Measurements from ENCODE around the gene IL34.
"Not testable (repeated sequence)": the region's sequence is repeated elsewhere in the genome, so short reads cannot be mapped to it uniquely, and the experiment has no call there.

IL34 gene

GRCh38 chr16:70646260-70647241 lies at the start of gene IL34:
Gene IL34, plus strand, starts transcription at chr16:70646559. Its CDS starts 389 bp downstream, at chr16:70646948.
- DNase-seq (ENCODE audit: low read depth): no peak

GRCh38 chr16:70597135-70597835 lies 49.1 kb upstream of the IL34 start:
- DNase-seq (ENCODE audit: low read depth): no peak

- no peak for DNase-seq (ENCODE audit: low read depth)
These were observed 47.3 kb upstream of the IL34 start for GRCh38 chr16:70598937-70599503.

- DNase-seq (ENCODE audit: low read depth): no peak
These were observed 45.6 kb upstream of the IL34 start for GRCh38 chr16:70600730-70601129.

- no peak for DNase-seq (ENCODE audit: low read depth)
These were observed 44.5 kb upstream of the IL34 start for GRCh38 chr16:70601576-70602575.

GRCh38 chr16:70602831-70603230 lies 43.5 kb upstream of the IL34 start:
- DNase-seq (ENCODE audit: low read depth): no peak

- DNase-seq (ENCODE audit: low read depth): no peak
These were observed 41.7 kb upstream of the IL34 start for GRCh38 chr16:70604407-70605282.

- no peak for DNase-seq (ENCODE audit: low read depth)
These were observed 41.1 kb upstream of the IL34 start for GRCh38 chr16:70605283-70605657.

GRCh38 chr16:70608521-70608920 lies 37.8 kb upstream of the IL34 start:
- no peak for DNase-seq (ENCODE audit: low read depth)

- DNase-seq (ENCODE audit: low read depth): no peak
These were observed 35.8 kb upstream of the IL34 start for GRCh38 chr16:70610273-70611223.

- DNase-seq (ENCODE audit: low read depth): no peak
These were observed 35.1 kb upstream of the IL34 start for GRCh38 chr16:70611224-70611598.

GRCh38 chr16:70611785-70612303 lies 34.5 kb upstream of the IL34 start:
- no peak for DNase-seq (ENCODE audit: low read depth)

GRCh38 chr16:70612931-70613330 lies 33.4 kb upstream of the IL34 start:
- DNase-seq (ENCODE audit: low read depth): no peak

GRCh38 chr16:70614208-70614951 lies 32.0 kb upstream of the IL34 start:
- no peak for DNase-seq (ENCODE audit: low read depth)

GRCh38 chr16:70615945-70616344 lies 30.4 kb upstream of the IL34 start:
- no peak for DNase-seq (ENCODE audit: low read depth)

GRCh38 chr16:70621864-70622263 lies 24.5 kb upstream of the IL34 start:
- DNase-seq (ENCODE audit: low read depth): not testable (repeated sequence)

GRCh38 chr16:70627696-70628095 lies 18.7 kb upstream of the IL34 start:
- no peak for DNase-seq (ENCODE audit: low read depth)

- no peak for DNase-seq (ENCODE audit: low read depth)
These were observed 15.2 kb upstream of the IL34 start for GRCh38 chr16:70630960-70631745.

Measured in activated gamma-delta T cell treated with anti-CD3 and anti-CD28 coated beads, Interleukin-2, amount 50 U/mL, for 16 hours (primary cell).